Measurements from ENCODE around the gene CS. TPM values are rescaled to one million over a fixed set of nuclear protein-coding genes. Genes with fewer than 3 reads are reported as not detected.

CS gene
- total and polyA plus RNA-seq, 12 donors = 64.6 to 417 (median 245) TPM

- intact Hi-C loops (cut with DNase I) = no loop called here
- TF ChIP-seq CTCF (IDR thresholded peaks at IDR 0.05) (no peak), POLR2A (IDR thresholded peaks at IDR 0.05) (no peak)
- H3K36me3 ChIP-seq (replicated peaks in 1 of 2) = peaks cover 0 to 95% of the 10 kb centered on the region in 2 donors
- DNase-seq = peak; percentile 74 to 93 (median 86)
- H3K4me3 ChIP-seq = no peak overlapping the region
- H3K27me3 ChIP-seq = no peaks in the 10 kb centered on the region
- WGBS, 4 donors = 27 to 49% (median 44%) methylated on average over 1 to 3 of the region's 3 CpGs
- H3K27ac ChIP-seq = peak overlapping the region; percentile 10 to 93 (median 76)
- no peaks in the 10 kb centered on the region for H3K9me3 ChIP-seq (replicated peaks in 1 of 3)
- peaks cover 38 to 48% of the 10 kb centered on the region in 2 donors for H3K4me1 ChIP-seq (replicated peaks in 1 of 2)
Observed at GRCh38 chr12:56243731-56244181, 56.4 kb downstream of the CS start.

- Histone ChIP-seq H3K27me3 (no peaks in the 10 kb centered on the region), H3K36me3 (replicated peaks in 1 of 2) (peaks cover 0 to 88% of the 10 kb centered on the region in 2 donors), H3K4me1 (replicated peaks in 1 of 2) (peaks cover 38 to 48% of the 10 kb centered on the region in 2 donors), H3K9me3 (replicated peaks in 1 of 3) (no peaks in the 10 kb centered on the region), H3K27ac (peak overlapping the region; percentile 10 to 93 (median 76)), H3K4me3 (no peak overlapping the region)
- no peak for DNase-seq
- intact Hi-C loops (cut with DNase I) = no loop called here
- WGBS, 4 donors = 46 to 82% (median 60%) methylated on average over 12 to 13 of the region's 13 CpGs
- TF ChIP-seq CTCF (IDR thresholded peaks at IDR 0.05) = no peak
- no peak for TF ChIP-seq POLR2A (IDR thresholded peaks at IDR 0.05)
Observed at GRCh38 chr12:56242986-56243385, 57.1 kb downstream of the CS start.

GRCh38 chr12:56241424-56242303 is 58.5 kb downstream of the CS start:
- intact Hi-C loops (cut with DNase I) = no loop called here
- Histone ChIP-seq H3K4me1 (replicated peaks in 1 of 2) (peaks cover 38 to 48% of the 10 kb centered on the region in 2 donors), H3K4me3 (no peak overlapping the region), H3K9me3 (replicated peaks in 1 of 3) (no peaks in the 10 kb centered on the region), H3K27ac (peak overlapping the region in 3 of 5 donors; percentile 64 to 81 (median 69)), H3K36me3 (replicated peaks in 1 of 2) (peaks cover 0 to 75% of the 10 kb centered on the region in 2 donors), H3K27me3 (no peaks in the 10 kb centered on the region)
- DNase-seq = no peak
- TF ChIP-seq CTCF (IDR thresholded peaks at IDR 0.05) (no peak), POLR2A (IDR thresholded peaks at IDR 0.05) (no peak)
- 50 to 59% (median 57%) methylated on average over 9 of the region's 9 CpGs for WGBS, 4 donors

- H3K9me3 ChIP-seq (replicated peaks in 1 of 3) = no peaks in the 10 kb centered on the region
- no peak for DNase-seq
- intact Hi-C loops (cut with DNase I) = no loop called here
- H3K27me3 ChIP-seq = no peaks in the 10 kb centered on the region
- TF ChIP-seq POLR2A (IDR thresholded peaks at IDR 0.05) (no peak), CTCF (IDR thresholded peaks at IDR 0.05) (no peak)
- H3K36me3 ChIP-seq (replicated peaks in 1 of 2) = peaks cover 0 to 35% of the 10 kb centered on the region in 2 donors
- 83 to 90% (median 85%) methylated on average over 11 of the region's 11 CpGs for WGBS, 4 donors
- no peak overlapping the region for H3K4me3 ChIP-seq
- H3K4me1 ChIP-seq (replicated peaks in 1 of 2) = peaks cover 10 to 19% of the 10 kb centered on the region in 2 donors
- H3K27ac ChIP-seq = no peak overlapping the region
Observed at GRCh38 chr12:56237552-56237951, 62.6 kb downstream of the CS start.

Measured in adrenal gland (tissue), 12 donors.